Forelimb muscle (tissue), 1 donor: ENCODE measurements around the gene USH2A. TPM values are rescaled to one million over a fixed set of nuclear protein-coding genes. Genes with fewer than 3 reads are reported as not detected.

Experiments
- DNase-seq: peaks from one replicate; pipeline ENCODE4 v3.0.0-alpha.2; 2013; ENCODE audit warnings: low read depth
- polyA plus RNA-seq: library from polyadenylated mRNA; unstranded; fragments of 120-200 nt; gene quantifications from one replicate; pipeline ENCODE4 v1.2.1, GENCODE V29; 2013; ENCODE audit not compliant: insufficient read length

The USH2A gene
- polyA plus RNA-seq, 1 donor: 0.05 TPM

DNA sequence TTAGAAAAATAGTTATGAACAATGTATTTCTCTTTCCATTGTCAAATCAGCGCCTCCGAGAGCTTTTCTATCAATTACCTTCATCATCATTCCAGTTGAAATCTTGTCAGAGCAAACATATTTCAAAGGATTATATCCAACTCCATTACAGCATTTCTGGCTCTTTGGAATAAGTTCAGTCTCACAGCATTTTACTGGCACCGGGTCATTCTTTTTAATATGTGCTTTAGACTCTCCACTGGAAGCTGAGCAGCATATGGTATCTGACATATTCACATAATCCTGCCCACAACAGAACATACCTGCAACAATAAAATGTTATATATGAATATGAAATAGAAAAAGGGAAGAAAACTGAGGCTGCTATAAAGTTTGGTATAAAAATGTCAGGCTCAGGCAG is 633.3 kb downstream of the USH2A start:
- no peak for DNase-seq

DNA sequence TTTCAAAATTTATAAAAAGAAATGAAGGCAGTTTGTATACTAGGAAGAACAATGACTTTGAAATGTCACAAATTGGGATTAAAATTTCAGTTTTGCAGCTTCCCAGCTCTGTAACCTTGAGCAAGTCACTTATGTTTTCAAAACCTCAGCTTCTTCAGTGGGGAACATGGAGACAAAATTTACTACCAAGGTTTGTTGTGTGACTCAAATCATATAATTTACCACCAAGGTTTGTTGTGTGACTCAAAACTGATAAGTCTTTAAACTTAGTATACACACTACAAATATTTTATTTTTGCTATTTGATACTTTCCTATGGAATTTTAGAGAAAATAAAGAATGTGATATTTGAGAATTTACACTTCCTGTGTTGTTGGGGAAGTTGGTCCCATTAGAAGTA is 636.3 kb downstream of the USH2A start:
- DNase-seq: no peak

DNA sequence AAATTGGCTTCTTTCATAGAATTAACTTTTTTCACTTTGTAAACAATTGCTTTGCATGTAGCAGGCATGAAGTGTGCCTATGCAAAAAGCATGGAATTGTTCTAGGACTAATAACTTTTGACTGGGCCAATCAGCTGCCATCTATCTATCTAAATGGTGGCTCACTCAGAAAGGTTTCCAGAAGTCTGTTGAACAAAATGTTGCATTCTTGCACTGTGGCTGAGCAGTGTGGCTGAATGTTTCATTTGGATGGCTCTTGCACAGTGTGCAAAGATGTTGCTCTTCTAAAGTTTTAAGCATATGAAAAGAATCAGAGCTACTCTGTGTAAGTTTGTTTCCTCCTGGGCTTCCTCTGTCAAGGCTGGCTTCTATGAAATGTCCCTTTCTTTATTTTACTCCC is 642.6 kb downstream of the USH2A start:
- DNase-seq: no peak

DNA sequence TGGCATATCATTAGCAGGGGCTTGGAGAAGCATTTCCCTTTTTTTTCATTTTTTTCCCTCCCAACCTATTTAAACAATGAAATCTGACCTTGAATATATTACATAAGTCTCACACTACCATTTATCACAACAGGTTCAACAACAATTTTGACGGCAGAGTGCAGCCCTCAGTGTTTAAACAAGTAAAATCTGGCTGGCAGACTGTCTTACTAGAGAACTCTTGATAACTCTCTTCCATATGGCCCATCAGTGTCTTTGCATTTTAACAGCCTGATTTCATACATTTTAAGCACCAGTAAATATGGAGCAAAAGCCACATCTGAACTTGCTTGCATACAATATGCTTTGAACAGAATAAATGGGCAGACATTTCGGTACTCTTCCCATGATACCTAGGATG is 643.1 kb downstream of the USH2A start:
- DNase-seq: no peak

DNA sequence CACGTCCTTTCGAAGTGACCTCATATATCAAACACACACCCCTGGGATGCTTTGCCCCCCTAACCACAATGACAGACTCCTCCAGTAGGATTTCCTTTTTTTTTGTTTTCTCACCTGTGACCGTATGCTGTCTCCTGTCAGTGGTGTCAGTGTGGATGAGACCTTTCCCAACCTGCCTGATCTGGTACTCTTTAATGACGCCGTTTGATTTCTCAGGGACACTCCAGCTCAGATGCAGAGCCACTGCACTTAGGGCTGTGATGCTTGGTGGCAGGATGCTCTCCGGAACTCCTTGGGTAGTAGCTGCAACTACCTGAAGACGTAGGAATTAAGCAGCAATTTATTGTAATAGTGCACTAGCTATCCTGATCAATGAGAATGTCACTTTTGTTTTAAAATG is 643.5 kb downstream of the USH2A start:
- DNase-seq: no peak

DNA sequence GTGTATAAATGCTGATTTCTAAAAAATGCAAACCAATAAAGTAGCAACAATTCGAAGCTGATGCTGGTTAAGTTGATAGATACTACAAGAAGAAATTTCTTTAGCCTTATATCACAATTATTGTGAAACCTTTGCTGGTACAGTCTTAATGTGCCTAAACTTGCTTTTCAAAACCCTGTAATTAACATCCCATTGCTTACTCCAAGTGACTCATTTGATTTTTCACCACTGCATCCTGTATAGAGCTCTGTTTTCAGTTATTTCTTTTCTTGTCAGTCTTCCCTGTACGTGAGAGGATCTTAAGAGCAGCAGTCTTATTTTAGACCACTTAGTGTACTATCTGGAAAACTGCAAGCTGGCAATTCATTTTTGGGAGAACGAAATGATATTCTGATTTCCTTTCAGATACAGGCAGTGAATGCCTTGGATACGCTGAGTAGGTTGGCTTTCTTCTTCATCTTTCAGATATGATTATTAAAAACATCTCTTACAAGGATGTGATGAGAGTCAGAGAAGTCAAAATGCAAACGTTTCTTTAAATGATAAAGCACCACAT is 645.8 kb downstream of the USH2A start:
- DNase-seq: no peak

DNA sequence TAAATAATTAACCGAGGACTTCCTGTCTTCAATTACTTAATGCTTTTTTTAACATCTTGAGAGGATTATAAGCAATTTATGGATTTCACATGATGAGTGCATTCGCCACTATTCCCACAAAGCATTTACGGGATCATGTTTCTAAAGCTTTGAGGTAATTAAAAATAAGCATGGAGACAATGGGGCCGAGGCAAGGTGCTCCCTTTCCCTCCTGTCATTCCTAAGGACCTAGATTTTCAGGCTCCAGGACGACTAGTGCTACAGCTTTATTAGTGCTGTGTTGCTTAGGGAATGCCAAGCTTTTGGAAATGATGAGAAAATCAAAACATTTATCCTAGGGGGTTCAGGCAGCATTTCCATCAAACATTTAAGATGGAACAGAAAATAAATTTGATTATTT is 646.9 kb downstream of the USH2A start:
- DNase-seq: no peak

DNA sequence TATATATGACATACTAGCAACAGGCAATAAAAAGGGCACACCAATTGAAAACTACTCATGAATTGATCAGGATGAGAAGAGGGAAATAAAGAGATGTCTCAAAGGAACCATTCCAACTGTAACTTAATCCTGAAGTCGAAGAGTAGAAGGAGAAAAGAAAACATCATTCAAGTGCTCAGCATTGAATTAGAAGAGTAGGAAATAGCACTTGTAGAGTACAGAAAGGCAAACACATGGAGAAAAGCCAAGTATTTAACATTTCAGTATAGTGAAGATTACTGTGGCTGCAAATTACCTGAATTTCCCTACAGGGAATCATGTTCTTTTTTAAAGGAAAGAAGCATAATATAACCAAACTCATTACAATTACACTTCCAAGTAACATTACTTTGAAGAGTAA is 651.1 kb downstream of the USH2A start:
- DNase-seq: no peak

DNA sequence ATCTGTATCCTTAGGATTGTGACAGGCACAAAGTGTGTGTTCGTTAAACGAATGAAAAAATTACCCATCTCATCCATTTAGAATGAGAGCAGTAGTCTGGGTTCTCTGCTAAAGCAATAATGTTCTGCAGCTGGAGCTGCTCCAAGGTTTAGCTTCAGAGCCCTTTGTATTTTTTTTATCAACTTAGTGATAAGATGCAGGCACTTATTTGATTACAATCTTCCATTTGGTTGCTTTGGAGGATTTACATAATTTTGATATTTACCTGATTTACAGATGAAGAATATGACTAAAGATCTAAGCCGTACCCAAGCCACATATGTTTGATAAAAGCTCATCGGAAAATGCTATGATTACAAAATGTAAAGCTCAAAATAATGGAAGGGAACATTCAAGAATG is 654.9 kb downstream of the USH2A start:
- no peak for DNase-seq

DNA sequence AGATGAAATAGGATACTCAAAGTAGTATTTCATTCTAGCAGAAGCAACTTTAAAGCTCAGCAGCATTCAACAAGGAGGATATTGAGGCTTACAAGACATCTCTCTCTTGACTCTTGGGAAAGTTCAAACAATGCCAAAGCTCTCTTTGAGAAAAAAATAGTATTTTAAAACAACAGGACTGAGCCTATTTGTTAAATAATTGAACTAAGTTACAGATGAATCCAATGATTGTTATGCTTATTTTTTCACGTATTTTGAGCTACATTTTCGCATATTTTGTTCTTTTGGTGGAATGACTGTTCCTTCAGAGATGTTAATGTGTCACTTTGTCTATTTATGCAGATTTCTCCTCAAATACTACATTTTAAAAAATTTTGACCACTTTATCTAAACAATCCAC is 655.5 kb downstream of the USH2A start:
- no peak for DNase-seq

DNA sequence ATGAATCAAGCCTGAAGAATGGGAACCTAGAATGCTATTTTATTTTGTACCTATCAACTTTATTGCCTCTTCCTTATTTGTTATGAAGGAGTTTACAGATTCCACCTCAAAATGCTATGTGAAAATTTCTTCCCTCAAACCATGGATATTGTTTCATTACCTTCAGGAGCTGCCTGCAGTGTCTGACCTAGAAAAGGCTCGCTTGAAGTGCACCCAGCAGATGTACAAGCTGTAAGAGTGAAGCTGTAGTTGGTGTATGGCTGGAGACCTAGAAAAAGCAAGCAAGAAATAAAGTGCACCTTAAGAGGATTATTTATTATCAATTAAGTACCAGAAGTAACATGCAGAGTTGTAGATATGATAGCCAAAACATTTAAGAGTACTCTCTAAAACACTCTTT is 656.7 kb downstream of the USH2A start:
- DNase-seq: no peak

DNA sequence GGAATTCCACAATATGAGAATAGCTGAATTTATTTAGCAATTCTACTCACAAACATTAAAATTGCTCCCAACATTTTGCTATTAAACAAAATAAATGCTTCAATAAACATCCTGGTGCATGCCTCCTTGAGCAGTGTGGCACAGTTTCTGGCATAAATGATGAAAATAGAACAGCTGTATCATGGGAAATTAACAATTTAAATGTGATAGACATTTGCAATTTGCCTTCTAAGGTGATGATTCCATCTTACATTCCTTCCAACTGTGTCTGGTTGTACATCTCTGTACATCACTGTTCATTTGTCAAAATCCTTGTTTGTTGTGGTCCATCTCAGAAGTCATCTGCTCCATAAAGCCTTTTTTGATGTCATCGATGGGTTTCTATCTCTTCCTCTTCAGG is 657.4 kb downstream of the USH2A start:
- DNase-seq: no peak

DNA sequence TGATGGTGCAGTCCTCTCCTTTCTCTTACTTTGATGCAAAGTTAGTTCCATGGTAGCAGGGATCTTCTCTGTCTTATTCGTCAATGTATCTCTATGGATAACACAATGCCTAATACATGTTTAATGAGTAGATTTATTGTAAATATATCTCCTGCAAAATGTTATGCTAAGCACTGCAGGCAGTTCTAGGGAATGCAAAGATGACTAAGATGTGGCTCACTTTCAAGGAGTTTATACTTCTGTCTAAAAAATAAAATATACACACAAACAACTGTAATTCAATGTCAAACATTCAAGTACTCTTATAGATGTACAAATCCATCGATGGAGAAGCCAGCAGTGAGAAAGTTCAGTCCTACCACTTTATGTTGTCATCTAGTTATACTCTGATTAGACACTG is 661.8 kb downstream of the USH2A start:
- DNase-seq: no peak

DNA sequence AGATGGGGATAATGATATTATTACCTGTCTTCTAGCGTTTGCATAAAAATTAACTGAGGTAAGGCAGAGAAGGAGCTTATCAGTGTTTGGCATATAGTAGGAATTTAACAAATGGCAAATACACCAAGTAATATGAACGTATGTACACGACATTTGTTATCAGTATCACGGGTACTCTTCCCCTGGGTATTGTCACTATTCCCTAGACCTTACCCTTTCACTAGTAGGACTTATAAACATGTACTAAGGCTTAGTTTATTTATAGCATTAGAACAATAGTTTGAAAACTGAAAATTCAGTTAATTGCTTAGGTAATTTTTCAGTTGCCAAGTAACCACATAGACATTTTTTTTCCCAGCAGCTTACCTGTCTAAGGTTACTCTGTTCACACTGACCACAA is 669.1 kb downstream of the USH2A start:
- DNase-seq: no peak

DNA sequence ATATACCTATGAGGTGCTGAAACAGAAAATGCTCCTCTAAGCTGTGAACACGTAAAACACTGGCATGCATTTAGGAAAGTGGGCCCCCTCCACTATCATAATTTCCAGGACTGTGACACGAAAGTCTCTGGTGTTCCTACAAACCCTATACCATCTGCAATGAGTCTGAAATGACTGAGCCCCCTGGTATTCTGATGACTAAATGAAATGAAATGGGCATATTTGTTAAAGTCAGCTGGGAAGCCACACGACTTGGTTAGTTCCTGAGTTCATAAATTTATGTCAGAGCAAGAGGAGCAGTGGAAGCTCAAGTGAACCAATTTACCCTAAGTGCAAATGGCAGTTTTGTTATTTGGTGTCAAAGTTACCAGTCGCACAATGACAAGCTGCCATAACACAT is 673.8 kb downstream of the USH2A start:
- DNase-seq: no peak

DNA sequence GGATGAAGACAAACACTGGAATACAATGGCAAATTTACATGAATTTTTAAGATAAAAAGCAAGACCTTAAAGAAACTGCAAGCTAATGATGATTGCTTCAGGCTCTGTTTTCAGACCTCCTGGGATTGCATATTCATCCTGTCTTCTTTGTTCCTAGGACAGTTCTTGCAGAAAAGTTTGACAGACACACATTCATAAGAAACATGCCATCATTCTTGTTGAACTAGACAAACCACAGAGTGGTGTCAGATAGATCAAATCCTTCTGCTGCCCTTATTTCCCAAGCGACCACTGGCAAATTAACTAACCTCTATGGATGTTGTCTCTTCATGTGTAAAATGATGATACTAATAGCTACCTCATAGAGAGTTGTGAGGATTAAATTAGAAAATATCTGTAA is 674.8 kb downstream of the USH2A start:
- no peak for DNase-seq

DNA sequence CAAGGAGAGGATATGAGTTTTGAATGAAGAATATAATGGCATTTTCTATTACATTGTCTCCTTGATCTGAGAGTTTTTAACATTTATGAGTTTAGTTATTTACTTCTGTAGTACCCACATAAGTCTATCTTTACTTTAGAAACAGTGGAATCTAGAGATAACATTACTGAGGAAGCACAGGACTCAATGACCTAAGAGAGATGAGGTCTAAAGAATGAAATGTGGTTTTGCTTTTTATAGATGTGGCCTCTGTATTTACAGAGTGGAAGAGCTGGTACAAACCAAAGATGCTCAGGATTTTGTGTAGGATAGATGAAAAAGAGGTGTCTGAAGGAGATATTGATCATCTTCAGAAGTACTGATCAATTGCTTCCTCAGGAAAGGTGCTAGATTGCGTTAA is 678.8 kb downstream of the USH2A start:
- no peak for DNase-seq

DNA sequence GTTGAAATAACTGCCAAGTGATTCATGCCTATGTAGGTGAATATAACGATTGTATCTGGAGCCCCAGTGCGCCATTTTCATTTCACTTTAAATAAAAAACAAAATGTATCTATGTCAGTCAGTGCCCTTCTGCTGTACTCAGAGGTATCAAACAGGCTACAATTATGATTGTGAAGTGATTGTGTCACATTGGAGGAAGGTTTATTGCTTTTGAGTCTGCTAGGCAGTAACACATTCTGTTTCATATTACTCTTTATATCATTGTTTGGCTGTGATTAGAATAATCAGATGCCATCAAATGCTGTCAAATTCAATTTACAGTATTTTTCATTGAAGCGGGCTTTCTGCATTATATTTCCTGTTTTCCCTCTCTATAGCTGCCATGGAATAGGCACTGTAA is 684.2 kb downstream of the USH2A start:
- DNase-seq: no peak

DNA sequence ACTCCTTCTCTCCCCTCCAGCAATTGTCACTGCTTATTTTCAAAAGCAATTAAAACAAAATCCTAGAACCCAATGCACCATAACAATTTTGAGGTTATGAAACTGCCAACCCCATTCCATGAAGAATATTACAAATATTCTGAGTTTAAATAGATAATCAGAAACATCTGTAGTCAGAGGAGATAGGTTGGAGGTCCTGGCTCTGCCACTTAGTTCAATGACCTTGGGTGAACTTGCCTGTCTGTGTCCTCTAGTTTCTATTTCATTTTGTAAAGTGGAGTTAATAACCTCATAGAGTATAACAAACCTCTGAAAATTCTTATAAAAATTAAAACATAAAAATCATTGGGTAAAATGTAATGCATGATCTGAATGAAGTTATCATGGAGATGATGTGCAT is 691.5 kb downstream of the USH2A start:
- DNase-seq: no peak

DNA sequence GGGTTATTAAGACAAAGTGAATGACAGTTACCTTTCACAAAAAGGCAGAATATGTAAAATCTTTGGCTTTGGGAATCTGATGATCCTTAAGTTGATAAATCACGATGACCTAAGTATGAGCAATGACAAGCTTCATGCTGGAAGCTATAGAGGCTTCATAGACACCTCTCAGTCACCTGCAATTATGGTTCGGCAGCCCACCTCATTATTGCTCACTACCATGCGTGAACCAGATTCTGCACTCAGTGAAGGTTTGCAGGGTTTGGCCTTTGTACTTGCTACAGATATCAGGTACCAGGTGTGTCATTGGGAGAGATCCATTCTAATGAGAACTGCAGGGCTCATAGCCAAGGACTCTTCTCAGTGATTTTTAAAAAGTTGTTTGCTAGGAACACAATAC is 692.6 kb downstream of the USH2A start:
- DNase-seq: no peak

DNA sequence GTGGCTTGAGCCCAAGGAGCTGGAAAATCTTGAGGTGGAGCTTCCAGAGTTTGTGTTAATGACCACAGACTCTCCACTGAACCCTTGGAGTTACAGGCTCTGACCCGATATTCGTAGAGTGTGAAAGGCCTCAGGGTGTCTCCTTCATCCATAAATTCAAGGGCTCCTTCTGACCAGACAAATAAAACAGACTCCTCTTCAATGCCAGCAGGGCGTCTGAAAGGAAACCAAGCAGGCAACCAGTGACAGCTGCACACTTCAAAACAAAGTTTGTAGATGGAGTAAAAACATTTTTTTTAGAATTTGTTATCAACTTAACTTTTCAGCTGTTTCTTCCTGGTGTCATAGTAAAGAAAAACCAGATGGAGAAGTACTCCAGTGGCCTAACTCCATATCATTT is 695.1 kb downstream of the USH2A start:
- DNase-seq: no peak

DNA sequence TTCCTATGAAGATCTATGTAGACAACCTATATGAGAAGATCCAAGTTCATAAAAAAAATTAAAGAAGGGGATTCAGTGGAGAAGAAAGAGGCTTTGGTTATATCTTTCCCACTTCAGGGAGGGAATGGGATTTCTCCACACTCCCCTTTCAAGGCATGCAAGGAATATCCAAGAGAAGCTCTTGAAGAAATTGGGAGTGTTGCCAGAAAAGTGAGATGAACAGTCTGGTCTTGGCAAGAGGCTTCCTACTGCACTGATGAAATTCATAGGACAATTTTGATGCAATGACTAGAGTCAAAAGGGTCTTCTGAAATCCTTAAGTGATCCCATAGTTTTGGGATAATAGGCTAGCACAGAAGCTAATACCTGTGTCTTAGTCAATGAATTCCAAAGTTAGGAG is 703.1 kb downstream of the USH2A start:
- no peak for DNase-seq

DNA sequence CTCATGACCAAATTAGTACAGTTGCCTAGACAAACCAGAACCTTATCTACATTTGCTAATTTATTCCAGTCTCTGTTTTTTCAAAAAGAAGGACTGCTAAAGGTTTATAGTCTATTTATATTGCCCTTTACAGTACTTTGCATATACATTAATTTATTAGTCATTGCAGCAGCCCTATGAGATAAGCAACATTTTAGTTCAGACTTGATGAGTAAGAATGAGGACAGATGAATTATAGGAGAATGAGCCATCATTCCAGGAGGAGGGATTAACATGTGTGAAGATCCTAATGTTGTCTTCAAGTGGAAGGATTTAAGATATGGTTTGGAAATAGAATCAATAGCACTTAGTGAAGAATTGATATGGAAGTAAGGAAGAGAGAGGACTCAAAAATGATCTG is 703.7 kb downstream of the USH2A start:
- DNase-seq: no peak

DNA sequence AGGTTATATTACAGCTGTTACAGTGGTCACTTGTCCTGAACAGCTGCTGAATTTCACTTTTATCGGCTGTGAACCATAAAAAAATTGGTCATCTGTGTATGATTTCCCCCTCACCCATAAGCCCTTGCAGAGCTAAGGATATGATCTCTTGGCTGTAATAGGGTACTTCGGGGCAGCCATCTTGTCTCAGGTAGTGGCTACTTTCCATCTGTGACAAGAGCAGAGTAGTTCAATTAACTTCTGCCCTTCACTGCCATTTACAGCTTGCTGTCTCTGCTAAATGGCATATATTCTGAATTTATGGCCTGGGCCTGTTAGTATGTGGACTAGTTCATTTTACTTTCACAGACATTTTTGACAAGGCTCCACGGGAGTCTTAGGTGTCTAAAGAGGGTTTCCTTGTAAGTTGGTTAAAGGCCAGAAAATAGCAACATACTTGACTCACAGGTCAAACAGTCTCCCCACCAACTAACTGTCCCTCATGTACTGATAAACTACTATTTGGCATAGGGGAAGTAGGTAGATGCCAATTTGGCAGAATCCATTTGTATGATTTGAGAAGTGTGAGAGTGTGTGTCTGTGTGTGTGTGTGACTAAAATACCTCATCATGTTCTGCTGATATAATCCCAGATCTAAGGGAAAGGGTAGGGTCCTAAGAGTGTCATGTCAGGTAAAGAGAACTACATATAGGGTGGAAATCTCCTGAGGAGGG is 704.5 kb downstream of the USH2A start:
- no peak for DNase-seq
